ENCODE results near the gene DARS1.

DARS1 gene

DNA sequence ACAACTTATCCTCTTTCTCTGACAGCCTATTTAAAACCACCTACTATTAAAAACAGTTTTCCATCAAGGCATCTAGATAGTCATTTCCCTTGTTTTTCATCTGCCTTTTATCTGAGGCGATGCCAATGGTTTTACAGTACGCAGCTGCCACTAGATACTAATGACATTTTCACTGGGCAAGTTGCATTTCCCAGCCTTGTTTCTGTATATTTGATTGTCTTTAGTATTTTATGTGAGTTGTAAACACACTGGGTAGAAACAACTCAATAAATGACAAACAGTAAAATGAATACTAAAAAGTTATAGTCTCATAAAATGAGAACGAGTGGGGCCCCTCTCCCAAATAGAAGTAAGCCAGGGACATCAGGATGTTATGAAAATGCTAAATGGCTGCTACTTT lies 8.9 kb upstream of the DARS1 start:
- TF ChIP-seq, protein P1, sequence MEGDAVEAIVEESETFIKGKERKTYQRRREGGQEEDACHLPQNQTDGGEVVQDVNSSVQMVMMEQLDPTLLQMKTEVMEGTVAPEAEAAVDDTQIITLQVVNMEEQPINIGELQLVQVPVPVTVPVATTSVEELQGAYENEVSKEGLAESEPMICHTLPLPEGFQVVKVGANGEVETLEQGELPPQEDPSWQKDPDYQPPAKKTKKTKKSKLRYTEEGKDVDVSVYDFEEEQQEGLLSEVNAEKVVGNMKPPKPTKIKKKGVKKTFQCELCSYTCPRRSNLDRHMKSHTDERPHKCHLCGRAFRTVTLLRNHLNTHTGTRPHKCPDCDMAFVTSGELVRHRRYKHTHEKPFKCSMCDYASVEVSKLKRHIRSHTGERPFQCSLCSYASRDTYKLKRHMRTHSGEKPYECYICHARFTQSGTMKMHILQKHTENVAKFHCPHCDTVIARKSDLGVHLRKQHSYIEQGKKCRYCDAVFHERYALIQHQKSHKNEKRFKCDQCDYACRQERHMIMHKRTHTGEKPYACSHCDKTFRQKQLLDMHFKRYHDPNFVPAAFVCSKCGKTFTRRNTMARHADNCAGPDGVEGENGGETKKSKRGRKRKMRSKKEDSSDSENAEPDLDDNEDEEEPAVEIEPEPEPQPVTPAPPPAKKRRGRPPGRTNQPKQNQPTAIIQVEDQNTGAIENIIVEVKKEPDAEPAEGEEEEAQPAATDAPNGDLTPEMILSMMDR (IDR thresholded peaks at IDR 0.05; ENCODE audit: extremely low read depth, insufficient read depth, missing control alignments), result no peak
- in situ Hi-C loops (cut with MboI; ENCODE audit: low pct_unique_long_range_greater_than_20kb, low sequenced_read_pairs, unreplicated experiment), result no loop called here
- no peak for DNase-seq (ENCODE audit: low spot score)

DNA sequence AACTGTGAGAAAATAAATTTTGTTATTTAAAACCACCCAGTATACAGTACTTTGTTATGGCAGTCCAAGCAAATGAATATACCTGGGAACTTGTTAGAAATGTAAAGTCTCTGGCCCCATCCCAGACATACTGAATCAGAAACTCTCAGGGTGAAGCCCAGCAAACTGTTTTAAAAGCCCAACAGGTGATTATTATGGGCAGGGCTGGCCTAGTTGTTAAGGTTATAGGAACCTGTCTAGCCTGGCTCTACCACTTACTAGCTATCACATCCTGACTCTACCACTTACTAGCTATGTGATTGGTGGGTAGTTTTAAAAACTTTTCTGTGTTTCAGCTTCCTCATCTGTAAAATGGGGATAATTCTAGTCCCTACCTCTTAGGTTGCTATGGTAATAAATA lies 8.0 kb upstream of the DARS1 start:
- DNase-seq (ENCODE audit: low spot score), result no peak
- TF ChIP-seq, protein P1 (IDR thresholded peaks at IDR 0.05; ENCODE audit: extremely low read depth, insufficient read depth, missing control alignments), result no peak
- in situ Hi-C loops (cut with MboI; ENCODE audit: low pct_unique_long_range_greater_than_20kb, low sequenced_read_pairs, unreplicated experiment), result no loop called here

- TF ChIP-seq, protein P1 (IDR thresholded peaks at IDR 0.05; ENCODE audit: extremely low read depth, insufficient read depth, missing control alignments), result no peak
- in situ Hi-C loops (cut with MboI; ENCODE audit: low pct_unique_long_range_greater_than_20kb, low sequenced_read_pairs, unreplicated experiment), result no loop called here
- DNase-seq (ENCODE audit: low spot score), result no peak
These were observed 6.4 kb upstream of the DARS1 start for GRCh38 chr2:135991861-135992260.

- in situ Hi-C loops (cut with MboI; ENCODE audit: low pct_unique_long_range_greater_than_20kb, low sequenced_read_pairs, unreplicated experiment), result no loop called here
- DNase-seq (ENCODE audit: low spot score), result no peak
These were observed 2.0 kb upstream of the DARS1 start for GRCh38 chr2:135987441-135987840.

DNA sequence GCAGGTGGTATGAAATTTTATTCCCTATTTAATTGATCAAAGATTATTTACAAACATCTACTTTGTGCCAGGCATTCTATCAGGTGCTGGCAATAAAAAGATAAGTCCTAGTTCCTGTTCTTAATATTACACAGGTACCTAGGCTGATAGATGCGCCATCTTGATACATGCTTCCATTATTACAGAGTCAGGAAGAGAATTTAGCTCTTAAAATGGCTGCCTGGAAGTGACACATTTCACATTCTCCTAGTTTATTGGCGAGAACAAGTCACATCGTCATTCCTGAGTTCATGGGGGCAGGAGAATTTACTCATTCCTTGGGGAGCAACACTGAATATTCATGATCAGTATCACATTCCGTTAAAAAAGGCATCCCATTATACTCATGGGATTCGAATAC lies 1.1 kb upstream of the DARS1 start:
- TF ChIP-seq, protein P1 (IDR thresholded peaks at IDR 0.05; ENCODE audit: extremely low read depth, insufficient read depth, missing control alignments), result no peak
- in situ Hi-C loops (cut with MboI; ENCODE audit: low pct_unique_long_range_greater_than_20kb, low sequenced_read_pairs, unreplicated experiment), result no loop called here
- no peak for DNase-seq (ENCODE audit: low spot score)

More at GRCh38 chr2:135987441-135987840, 2.0 kb upstream of the DARS1 start:
- TF ChIP-seq, protein P1 (IDR thresholded peaks at IDR 0.05; ENCODE audit: extremely low read depth, insufficient read depth, missing control alignments), result no peak

DNA sequence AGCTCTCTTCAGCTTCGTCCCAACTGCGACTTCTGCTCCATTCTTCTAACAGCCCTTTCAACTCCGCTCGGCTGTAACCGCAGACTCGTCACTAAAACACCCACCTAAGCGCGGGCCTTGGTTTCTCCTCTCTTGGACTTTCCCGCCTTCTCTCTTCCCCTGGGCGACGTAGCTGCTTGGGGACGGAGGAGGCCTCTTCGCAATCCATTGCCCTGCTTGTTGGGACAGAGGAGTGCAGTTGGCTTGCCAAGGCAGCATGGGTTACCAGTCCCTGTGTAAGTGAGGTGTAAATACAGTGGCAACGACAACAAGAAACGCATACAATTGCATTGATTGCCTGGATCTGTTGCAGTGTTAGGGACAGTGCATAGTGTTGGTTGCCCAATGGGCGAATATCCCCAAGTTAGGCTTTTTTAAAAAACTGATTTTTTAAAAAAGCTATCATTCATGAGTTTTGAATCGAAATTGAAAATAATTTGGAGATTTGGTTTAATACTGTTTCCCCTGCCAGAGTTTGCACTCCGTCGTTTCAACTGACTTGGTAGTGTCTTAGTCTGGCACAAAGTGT lies 484 bp upstream of the DARS1 start:
- in situ Hi-C loops (cut with MboI; ENCODE audit: low pct_unique_long_range_greater_than_20kb, low sequenced_read_pairs, unreplicated experiment), result no loop called here
- peak; percentile 58 for DNase-seq (ENCODE audit: low spot score)
- TF ChIP-seq, protein P1 (IDR thresholded peaks at IDR 0.05; ENCODE audit: extremely low read depth, insufficient read depth, missing control alignments), result no peak
